ENCODE measurements around the gene RAB3GAP1. TPM values are rescaled to one million over a fixed set of nuclear protein-coding genes. Genes with fewer than 3 reads are reported as not detected.

RAB3GAP1 gene
- total RNA-seq, 1 donor from 2014 or later: 49.3 TPM

- DNase-seq (ENCODE audit: low read depth) (no peak), FAIRE-seq (no peak)
- no peak overlapping the region for H2AFZ ChIP-seq (ENCODE audit: low read depth, low read length)
- Mint-ChIP-seq H3K9me3 (ENCODE audit: unreplicated experiment) (peaks cover 2% of the 10 kb centered on the region), H3K27ac (ENCODE audit: unreplicated experiment) (no peak overlapping the region), H3K4me3 (ENCODE audit: unreplicated experiment) (no peak overlapping the region), H3K4me1 (ENCODE audit: low read depth, unreplicated experiment) (peaks cover 2% of the 10 kb centered on the region), H3K36me3 (ENCODE audit: low read depth, unreplicated experiment) (peaks cover 24% of the 10 kb centered on the region), H3K27me3 (ENCODE audit: low read depth, unreplicated experiment) (no peaks in the 10 kb centered on the region)
- no peaks in the 10 kb centered on the region for H3K4me1 ChIP-seq (ENCODE audit: insufficient read depth, low read length)
- H4K20me1 ChIP-seq (ENCODE audit: insufficient read depth, low read length): no peaks in the 10 kb centered on the region
- TF ChIP-seq CTCF (IDR thresholded peaks at IDR 0.05; ENCODE audit: insufficient read depth, low read depth, low read length) (no peak), EZH2 (IDR thresholded peaks at IDR 0.05; ENCODE audit: insufficient read depth, low read length) (no peak)
- H3K4me2 ChIP-seq (ENCODE audit: low read length): no peak overlapping the region
- no peak overlapping the region for H3K4me3 ChIP-seq (ENCODE audit: insufficient read depth, low read depth, low read length)
- H3K27me3 ChIP-seq (ENCODE audit: insufficient read depth, low read length): no peaks in the 10 kb centered on the region
- H3K9me3 ChIP-seq (ENCODE audit: insufficient read depth, low read depth, low read length): no peaks in the 10 kb centered on the region
- H3K27ac ChIP-seq (ENCODE audit: low read depth, low read length): no peak overlapping the region
- H3K79me2 ChIP-seq (ENCODE audit: insufficient read depth, low read length): no peaks in the 10 kb centered on the region
- H3K9ac ChIP-seq (ENCODE audit: low read length): no peak overlapping the region
- H3K36me3 ChIP-seq (ENCODE audit: insufficient read depth, low read length): peaks cover 36% of the 10 kb centered on the region
Measured at GRCh38 chr2:135169900-135170753, 118.0 kb downstream of the RAB3GAP1 start.

- Mint-ChIP-seq H3K27me3 (ENCODE audit: low read depth, unreplicated experiment) (no peaks in the 10 kb centered on the region), H3K27ac (ENCODE audit: unreplicated experiment) (no peak overlapping the region), H3K9me3 (ENCODE audit: unreplicated experiment) (peaks cover 7% of the 10 kb centered on the region), H3K36me3 (ENCODE audit: low read depth, unreplicated experiment) (peaks cover 36% of the 10 kb centered on the region), H3K4me3 (ENCODE audit: unreplicated experiment) (no peak overlapping the region), H3K4me1 (ENCODE audit: low read depth, unreplicated experiment) (no peaks in the 10 kb centered on the region)
- Histone ChIP-seq H2AFZ (ENCODE audit: low read depth, low read length) (no peak overlapping the region), H3K27me3 (ENCODE audit: insufficient read depth, low read length) (no peaks in the 10 kb centered on the region), H3K4me3 (ENCODE audit: insufficient read depth, low read depth, low read length) (no peak overlapping the region), H3K4me1 (ENCODE audit: insufficient read depth, low read length) (no peaks in the 10 kb centered on the region), H3K79me2 (ENCODE audit: insufficient read depth, low read length) (no peaks in the 10 kb centered on the region), H3K4me2 (ENCODE audit: low read length) (no peak overlapping the region), H3K9ac (ENCODE audit: low read length) (no peak overlapping the region), H3K36me3 (ENCODE audit: insufficient read depth, low read length) (peaks cover 12% of the 10 kb centered on the region), H3K27ac (ENCODE audit: low read depth, low read length) (no peak overlapping the region), H4K20me1 (ENCODE audit: insufficient read depth, low read length) (no peaks in the 10 kb centered on the region), H3K9me3 (ENCODE audit: insufficient read depth, low read depth, low read length) (no peaks in the 10 kb centered on the region)
- FAIRE-seq (no peak), DNase-seq (ENCODE audit: low read depth) (no peak)
- no peak for TF ChIP-seq EZH2 (IDR thresholded peaks at IDR 0.05; ENCODE audit: insufficient read depth, low read length)
- no peak for TF ChIP-seq CTCF (IDR thresholded peaks at IDR 0.05; ENCODE audit: insufficient read depth, low read depth, low read length)
Measured at GRCh38 chr2:135174049-135174809, 122.1 kb downstream of the RAB3GAP1 start.
